Kidney epithelial cell (primary cell): Measurements from ENCODE around the gene DTNB. TPM values are rescaled to one million over a fixed set of nuclear protein-coding genes. Genes with fewer than 3 reads are reported as not detected.

Experiments used
- DNase-seq: peaks from one replicate; pipeline ENCODE4 v3.0.0-alpha.2; 2010; ENCODE audit warnings: low read depth
- H3K27me3 ChIP-seq: 2 replicates; pipeline ENCODE4 v1.6.0; 2011; ENCODE audit warnings: low read length; ENCODE audit not compliant: control insufficient read depth, insufficient read depth
- H3K36me3 ChIP-seq: 2 replicates; pipeline ENCODE4 v1.5.1; 2011; ENCODE audit warnings: low read length; ENCODE audit not compliant: control insufficient read depth, insufficient read depth
- H3K4me3 ChIP-seq: 2 replicates; pipeline ENCODE4 v1.5.1; 2011; ENCODE audit warnings: low read depth, mild to moderate bottlenecking, control low read depth, low read length
- CTCF ChIP-seq: IDR thresholded peaks from 2 replicates; pipeline ENCODE4 v1.5.1; 2011; ENCODE audit warnings: mild to moderate bottlenecking, moderate library complexity, low read length, control low read depth, inconsistent platforms; ENCODE audit not compliant: insufficient read depth, poor library complexity, severe bottlenecking
- total RNA-seq: library from RNA; depleted of rRNA; stranded (reverse); fragments of >200 nt; gene quantifications from 2 replicates; pipeline ENCODE4 v1.2.3, GENCODE V29; 2015

DTNB gene
- total RNA-seq, 1 donor from 2014 or later: 16.9 TPM

- DNase-seq: no peak
- Histone ChIP-seq H3K36me3 (no peaks in the 10 kb centered on the region), H3K27me3 (no peaks in the 10 kb centered on the region), H3K4me3 (no peak overlapping the region)
- no peak for TF ChIP-seq CTCF
These were observed 298.6 kb downstream of the DTNB start for GRCh38 chr2:25374827-25375226.

GRCh38 chr2:25374411-25374810, 299.0 kb downstream of the DTNB start:
- no peak for DNase-seq
- H3K27me3 ChIP-seq: no peaks in the 10 kb centered on the region
- no peaks in the 10 kb centered on the region for H3K36me3 ChIP-seq
- no peak overlapping the region for H3K4me3 ChIP-seq
- no peak for TF ChIP-seq CTCF

GRCh38 chr2:25373269-25373981, 300.0 kb downstream of the DTNB start:
- DNase-seq: no peak
- Histone ChIP-seq H3K27me3 (no peaks in the 10 kb centered on the region), H3K36me3 (no peaks in the 10 kb centered on the region), H3K4me3 (no peak overlapping the region)
- no peak for TF ChIP-seq CTCF

GRCh38 chr2:25372405-25373268, 300.7 kb downstream of the DTNB start:
- no peak for DNase-seq
- Histone ChIP-seq H3K4me3 (no peak overlapping the region), H3K27me3 (no peaks in the 10 kb centered on the region), H3K36me3 (no peaks in the 10 kb centered on the region)
- no peak for TF ChIP-seq CTCF

- no peak for TF ChIP-seq CTCF
- H3K27me3 ChIP-seq: no peaks in the 10 kb centered on the region
- no peak overlapping the region for H3K4me3 ChIP-seq
- H3K36me3 ChIP-seq: no peaks in the 10 kb centered on the region
- no peak for DNase-seq
These were observed 301.8 kb downstream of the DTNB start for GRCh38 chr2:25371253-25372241.
